Measurements from ENCODE around the gene MARCHF5. TPM values are rescaled to one million over a fixed set of nuclear protein-coding genes. Genes with fewer than 3 reads are reported as not detected.

MARCHF5 gene
- total and polyA plus RNA-seq, 8 donors: 4.2 to 26.5 (median 13.1) TPM

DNA sequence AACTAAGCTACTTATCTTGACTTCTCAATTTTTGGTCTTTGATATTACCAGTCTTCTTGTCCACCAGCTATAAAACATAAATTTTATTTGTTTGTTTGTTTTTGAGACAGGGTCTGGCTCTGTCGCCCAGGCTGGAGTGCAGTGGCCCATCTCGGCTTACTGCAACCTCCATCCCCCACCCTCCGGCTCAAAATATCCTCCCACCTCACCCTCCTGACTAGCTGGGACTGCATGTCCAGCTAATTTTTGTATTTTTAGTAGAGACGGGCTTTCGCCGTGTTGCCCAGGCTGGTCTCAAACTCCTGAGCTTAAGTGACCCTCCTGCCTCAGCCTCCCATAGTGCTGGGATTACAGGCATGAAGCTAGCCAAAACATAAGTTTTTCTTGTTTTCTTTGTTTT is 7.5 kb downstream of the MARCHF5 start:
- no peaks in the 10 kb centered on the region for H3K27me3 ChIP-seq
- intact Hi-C loops (cut with DNase I): loop anchor here in 1 of 3 donors (10.0 kb wide), 1 partner anchor 214 kb away; no protein-coding TSS in a partner anchor
- peaks cover 0 to 2% (median 0%) of the 10 kb centered on the region in 3 donors for H3K4me1 ChIP-seq
- 85 to 93% methylated on average over 6 of the region's 6 CpGs for WGBS, 2 donors
- H3K36me3 ChIP-seq: no peaks in the 10 kb centered on the region
- no peaks in the 10 kb centered on the region for H3K9me3 ChIP-seq
- H3K27ac ChIP-seq: no peak overlapping the region
- no peak overlapping the region for H3K4me3 ChIP-seq
- DNase-seq (no peak), FAIRE-seq (no peak), ATAC-seq (no peak)
- TF ChIP-seq, protein P1, sequence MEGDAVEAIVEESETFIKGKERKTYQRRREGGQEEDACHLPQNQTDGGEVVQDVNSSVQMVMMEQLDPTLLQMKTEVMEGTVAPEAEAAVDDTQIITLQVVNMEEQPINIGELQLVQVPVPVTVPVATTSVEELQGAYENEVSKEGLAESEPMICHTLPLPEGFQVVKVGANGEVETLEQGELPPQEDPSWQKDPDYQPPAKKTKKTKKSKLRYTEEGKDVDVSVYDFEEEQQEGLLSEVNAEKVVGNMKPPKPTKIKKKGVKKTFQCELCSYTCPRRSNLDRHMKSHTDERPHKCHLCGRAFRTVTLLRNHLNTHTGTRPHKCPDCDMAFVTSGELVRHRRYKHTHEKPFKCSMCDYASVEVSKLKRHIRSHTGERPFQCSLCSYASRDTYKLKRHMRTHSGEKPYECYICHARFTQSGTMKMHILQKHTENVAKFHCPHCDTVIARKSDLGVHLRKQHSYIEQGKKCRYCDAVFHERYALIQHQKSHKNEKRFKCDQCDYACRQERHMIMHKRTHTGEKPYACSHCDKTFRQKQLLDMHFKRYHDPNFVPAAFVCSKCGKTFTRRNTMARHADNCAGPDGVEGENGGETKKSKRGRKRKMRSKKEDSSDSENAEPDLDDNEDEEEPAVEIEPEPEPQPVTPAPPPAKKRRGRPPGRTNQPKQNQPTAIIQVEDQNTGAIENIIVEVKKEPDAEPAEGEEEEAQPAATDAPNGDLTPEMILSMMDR (IDR thresholded peaks at IDR 0.05): no peak

DNA sequence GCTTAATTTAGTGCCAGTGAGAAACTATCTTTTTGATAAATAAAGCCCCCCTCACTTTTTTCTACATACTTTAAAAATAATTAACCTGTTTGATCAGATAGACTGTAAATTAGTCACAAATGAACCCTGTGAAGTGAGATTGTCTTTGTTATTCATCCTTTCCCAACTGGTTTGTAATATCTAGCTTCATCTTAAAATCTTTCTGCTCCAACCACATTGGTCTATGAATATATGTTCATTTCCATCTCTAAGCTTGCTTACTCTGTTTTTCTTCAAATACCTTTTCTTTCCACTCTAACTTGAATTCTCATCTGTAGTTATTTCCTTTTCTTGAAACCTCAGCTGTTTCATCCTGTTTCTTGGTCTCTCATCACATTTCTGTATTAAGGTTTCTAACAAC is 12.1 kb downstream of the MARCHF5 start:
- Histone ChIP-seq H3K36me3 (no peaks in the 10 kb centered on the region), H3K27ac (no peak overlapping the region), H3K4me3 (no peak overlapping the region), H3K4me1 (peaks cover 0 to 3% (median 2%) of the 10 kb centered on the region in 3 donors), H3K27me3 (no peaks in the 10 kb centered on the region), H3K9me3 (no peaks in the 10 kb centered on the region)
- intact Hi-C loops (cut with DNase I): no loop called here
- no peak for FAIRE-seq
- no peak for ATAC-seq
- TF ChIP-seq, protein P1 (IDR thresholded peaks at IDR 0.05): no peak
- DNase-seq: no peak

DNA sequence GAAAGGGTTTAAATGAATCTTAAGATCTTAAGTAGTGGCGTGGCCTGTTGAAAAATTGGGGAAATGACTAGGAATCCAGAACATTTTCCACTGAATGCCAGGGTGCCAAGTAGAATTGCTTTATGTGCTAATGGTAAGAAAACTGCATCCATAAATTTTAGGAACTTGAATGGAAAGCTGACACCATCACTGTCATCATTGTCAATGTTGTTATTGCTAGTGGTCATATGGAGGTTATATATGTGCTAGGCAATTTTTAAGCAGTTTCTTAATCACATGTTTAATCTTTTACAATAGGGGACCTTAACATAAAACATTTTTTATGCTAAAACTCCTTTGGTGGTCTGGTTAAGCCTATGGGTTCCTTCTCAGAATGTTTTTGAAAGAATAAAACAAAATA is 13.1 kb downstream of the MARCHF5 start:
- Histone ChIP-seq H3K27me3 (no peaks in the 10 kb centered on the region), H3K4me1 (peaks cover 0 to 3% (median 2%) of the 10 kb centered on the region in 3 donors), H3K27ac (no peak overlapping the region), H3K9me3 (no peaks in the 10 kb centered on the region), H3K4me3 (no peak overlapping the region), H3K36me3 (no peaks in the 10 kb centered on the region)
- 89 to 94% methylated on average over 1 of the region's 1 CpG for WGBS, 2 donors
- intact Hi-C loops (cut with DNase I): no loop called here
- DNase-seq: no peak
- TF ChIP-seq, protein P1 (IDR thresholded peaks at IDR 0.05): no peak
- no peak for FAIRE-seq
- ATAC-seq: no peak

DNA sequence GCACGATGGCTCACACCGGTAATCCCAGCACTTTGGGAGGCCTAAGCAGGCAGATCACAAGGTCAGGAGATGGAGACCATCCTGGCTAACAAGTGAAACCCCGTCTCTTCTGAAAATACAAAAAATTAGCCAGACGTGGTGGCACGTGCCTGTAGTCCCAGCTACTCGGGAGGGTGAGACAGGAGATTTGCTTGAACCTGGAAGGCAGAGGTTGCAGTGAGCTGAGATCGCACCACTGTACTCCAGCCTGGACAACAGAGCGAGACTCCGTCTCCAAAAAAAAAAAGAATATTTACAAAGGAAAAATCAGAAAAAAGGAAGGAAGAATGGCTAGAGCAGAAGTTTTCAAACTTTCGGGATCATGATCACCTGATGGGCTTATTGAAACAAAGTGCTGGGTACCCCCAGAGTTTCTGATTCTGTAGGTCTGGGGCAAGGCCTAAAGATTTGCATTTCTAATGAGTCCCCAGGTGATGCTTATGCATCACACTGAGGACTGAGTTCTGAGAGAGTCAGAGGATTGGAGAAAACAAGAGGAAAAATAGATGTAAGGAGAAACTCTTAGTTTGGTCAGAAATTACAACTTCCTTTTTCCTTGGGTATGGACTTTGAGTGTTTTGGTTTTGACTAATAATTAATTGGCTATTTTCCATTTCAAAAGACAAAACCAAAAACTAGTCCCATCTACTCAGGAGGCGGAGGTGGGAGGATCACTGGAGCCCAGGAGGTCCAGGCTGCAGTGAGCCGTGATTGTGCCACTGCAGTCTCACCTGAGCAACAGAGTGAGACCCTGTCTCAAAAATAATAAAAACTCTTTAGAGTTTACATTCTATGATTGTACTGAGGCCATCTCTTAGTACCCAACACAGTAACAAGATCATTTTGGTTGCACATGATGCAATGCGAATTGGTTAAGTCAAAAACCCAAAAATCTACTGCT is 14.4 kb downstream of the MARCHF5 start:
- peaks cover 0 to 3% (median 2%) of the 10 kb centered on the region in 3 donors for H3K4me1 ChIP-seq
- ATAC-seq (no peak), DNase-seq (no peak), FAIRE-seq (no peak)
- TF ChIP-seq, protein P1 (IDR thresholded peaks at IDR 0.05): no peak
- no peak overlapping the region for H3K27ac ChIP-seq
- intact Hi-C loops (cut with DNase I): no loop called here
- H3K4me3 ChIP-seq: no peak overlapping the region
- WGBS, 2 donors: 91 to 92% methylated on average over 13 of the region's 13 CpGs
- no peaks in the 10 kb centered on the region for H3K9me3 ChIP-seq
- H3K36me3 ChIP-seq: no peaks in the 10 kb centered on the region
- H3K27me3 ChIP-seq: no peaks in the 10 kb centered on the region

DNA sequence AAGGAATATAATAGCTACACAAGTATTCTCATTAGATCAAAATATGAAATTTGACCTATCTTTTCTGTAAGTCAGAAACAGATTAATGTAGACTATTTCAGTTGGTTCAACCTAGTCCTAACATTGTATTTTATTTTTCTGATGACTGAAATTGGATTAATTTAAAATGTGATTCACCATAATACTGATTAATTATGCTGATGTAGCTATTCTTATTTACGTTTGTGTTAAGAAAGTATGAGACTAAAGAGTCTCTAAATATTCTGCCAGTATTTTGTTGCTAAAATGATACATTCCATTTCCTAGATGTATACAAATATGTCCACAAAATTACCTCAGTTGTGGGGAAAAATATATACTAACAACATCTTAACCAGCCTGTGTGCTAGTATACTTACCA is 18.3 kb downstream of the MARCHF5 start:
- Histone ChIP-seq H3K4me3 (no peak overlapping the region), H3K36me3 (peaks cover 0 to 4% (median 0%) of the 10 kb centered on the region in 3 donors), H3K27me3 (no peaks in the 10 kb centered on the region), H3K4me1 (peaks cover 0 to 3% (median 0%) of the 10 kb centered on the region in 3 donors), H3K9me3 (no peaks in the 10 kb centered on the region), H3K27ac (no peak overlapping the region)
- DNase-seq (no peak), ATAC-seq (no peak), FAIRE-seq (no peak)
- WGBS, 2 donors: 81 to 83% methylated on average over 1 of the region's 1 CpG
- intact Hi-C loops (cut with DNase I): no loop called here
- TF ChIP-seq, protein P1 (IDR thresholded peaks at IDR 0.05): no peak

All from pancreas (tissue), 10 donors.